Neural cell (in vitro differentiated cells): ENCODE results near the gene OBSCN. TPM values are rescaled to one million over a fixed set of nuclear protein-coding genes. Genes with fewer than 3 reads are reported as not detected.

Experiments
- H2AFZ ChIP-seq: fragments of 200-600, 300-800 bp; sonication (generic), shearing (Covaris generic); 2 replicates; pipeline ENCODE4 v1.6.0; 2014; ENCODE audit warnings: low read depth, mild to moderate bottlenecking, antibody characterized with exemption, low read length, moderate library complexity
- H3F3A ChIP-seq: fragments of 200-600 bp; shearing (Covaris generic); 2 replicates; pipeline ENCODE4 v1.6.1; 2016; ENCODE audit warnings: mild to moderate bottlenecking, moderate library complexity, mixed read lengths, antibody characterized with exemption, low read length; ENCODE audit not compliant: insufficient read depth, poor library complexity, severe bottlenecking
- H3K27ac ChIP-seq: fragments of 200-600, 300-800 bp; sonication (generic), shearing (Covaris generic); 2 replicates; pipeline ENCODE4 v1.5.1; 2014; ENCODE audit warnings: mild to moderate bottlenecking, low read length, moderate library complexity
- H3K27me3 ChIP-seq: fragments of 300-800, 200-600 bp; sonication (generic), shearing (Covaris generic); 2 replicates; pipeline ENCODE4 v1.6.0; 2014; ENCODE audit warnings: mild to moderate bottlenecking, low read depth, low read length, moderate library complexity; ENCODE audit not compliant: insufficient read depth
- H3K36me3 ChIP-seq: fragments of 300-800, 200-600 bp; sonication (generic), shearing (Covaris generic); 2 replicates; pipeline ENCODE4 v1.5.1; 2014; ENCODE audit warnings: mild to moderate bottlenecking, antibody characterized with exemption, low read length, moderate library complexity; ENCODE audit not compliant: insufficient read depth
- H3K4me2 ChIP-seq: fragments of 300-800, 200-600 bp; sonication (generic), shearing (Covaris generic); 2 replicates; pipeline ENCODE4 v1.6.0; 2014; ENCODE audit warnings: mild to moderate bottlenecking, low read length
- H3K4me3 ChIP-seq: fragments of 300-800, 200-600 bp; sonication (generic), shearing (Covaris generic); 2 replicates; pipeline ENCODE4 v1.5.1; 2014; ENCODE audit warnings: mild to moderate bottlenecking, low read length, moderate library complexity
- H3K79me2 ChIP-seq: fragments of 200-600 bp; shearing (Covaris generic); replicated peaks from 2 replicates; pipeline ENCODE4 v1.6.0; 2014; ENCODE audit warnings: mild to moderate bottlenecking, low read length, moderate library complexity; ENCODE audit not compliant: insufficient read depth
- H3K9ac ChIP-seq: fragments of 300-800, 200-600 bp; sonication (generic), shearing (Covaris generic); 2 replicates; pipeline ENCODE4 v1.6.1; 2016; ENCODE audit warnings: mild to moderate bottlenecking, low read length, mixed read lengths
- H3K9me2 ChIP-seq: fragments of 200-600 bp; shearing (Covaris generic); 2 replicates; pipeline ENCODE4 v1.6.1; 2016; ENCODE audit warnings: mild to moderate bottlenecking, low read length, mixed read lengths; ENCODE audit not compliant: insufficient read depth
- H3K9me3 ChIP-seq: fragments of 200-600, 300-800 bp; sonication (generic), shearing (Covaris generic); 2 replicates; pipeline ENCODE4 v1.6.1; 2016; ENCODE audit warnings: mild to moderate bottlenecking, mixed run types, low read length, moderate library complexity, mixed read lengths
- H4K20me1 ChIP-seq: fragments of 200-600 bp; shearing (Covaris generic); 2 replicates; pipeline ENCODE4 v1.6.1; 2016; ENCODE audit warnings: mild to moderate bottlenecking, mixed run types; ENCODE audit not compliant: insufficient read depth
- EP300 ChIP-seq: fragments of 450-650 bp; conservative IDR thresholded peaks from 2 replicates; pipeline ENCODE4 v1.6.1; 2014; ENCODE audit warnings: antibody characterized with exemption, mild to moderate bottlenecking, moderate library complexity; ENCODE audit not compliant: poor library complexity, severe bottlenecking
- EZH2 ChIP-seq: fragments of 200-600, 300-800 bp; shearing (Covaris generic), sonication (generic); IDR thresholded peaks from 2 replicates; pipeline ENCODE4 v1.6.1; 2014; ENCODE audit warnings: antibody characterized with exemption, low read length, borderline replicate concordance, mild to moderate bottlenecking; ENCODE audit not compliant: insufficient read depth, poor library complexity, severe bottlenecking
- MXI1 ChIP-seq: fragments of 450-650 bp; conservative IDR thresholded peaks from 2 replicates; pipeline ENCODE4 v1.6.1; 2014; ENCODE audit warnings: antibody characterized with exemption, mild to moderate bottlenecking; ENCODE audit not compliant: poor library complexity, severe bottlenecking
- POLR2AphosphoS5 ChIP-seq: IDR thresholded peaks from 2 replicates; pipeline ENCODE4 v1.6.1; 2012
- RAD21 ChIP-seq: fragments of 450-650 bp; conservative IDR thresholded peaks from 2 replicates; pipeline ENCODE4 v1.6.1; 2014; ENCODE audit warnings: antibody characterized with exemption, mild to moderate bottlenecking, moderate library complexity
- SMC3 ChIP-seq: fragments of 450-650 bp; conservative IDR thresholded peaks from 2 replicates; pipeline ENCODE4 v1.6.1; 2014; ENCODE audit warnings: antibody characterized with exemption, mild to moderate bottlenecking, moderate library complexity; ENCODE audit not compliant: poor library complexity
- TAF1 ChIP-seq: IDR thresholded peaks from 2 replicates; pipeline ENCODE4 v1.6.1; 2012; ENCODE audit warnings: low read depth
- polyA plus RNA-seq: library from polyadenylated mRNA; depleted of rRNA; stranded (reverse); fragments of >200 nt; gene quantifications from 2 replicates; pipeline ENCODE4 v1.2.3, GENCODE V29; 2014
- TF ChIP-seq, protein P1 (sequence below): fragments of 450-650 bp; IDR thresholded peaks from 2 replicates; pipeline ENCODE4 v1.5.1; 2014; ENCODE audit warnings: antibody characterized with exemption, mild to moderate bottlenecking, moderate library complexity; ENCODE audit not compliant: poor library complexity, severe bottlenecking
- TF ChIP-seq, protein P2 (sequence below): IDR thresholded peaks from 2 replicates; pipeline ENCODE4 v1.6.1; 2012; ENCODE audit warnings: borderline replicate concordance

Gene OBSCN
- polyA plus RNA-seq, 1 donor from 2014 or later: 7.2 TPM

DNA sequence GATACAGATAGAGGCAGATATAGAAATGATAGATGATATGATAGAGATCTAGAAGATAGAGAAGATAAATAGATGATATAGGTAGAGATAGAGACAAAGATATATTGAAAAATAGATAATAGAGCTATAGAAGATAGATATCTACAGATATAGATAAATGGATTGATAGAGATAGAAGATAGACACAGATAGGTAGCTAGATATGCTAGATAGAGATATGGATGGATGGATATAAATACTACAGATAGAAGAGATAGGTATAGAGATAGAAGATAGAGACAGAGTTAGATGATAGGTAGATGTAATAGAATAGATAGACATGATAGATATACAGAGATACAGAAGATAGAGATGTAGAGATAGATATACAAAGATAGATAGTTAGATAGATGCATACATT, 177.4 kb downstream of the OBSCN start:
- Histone ChIP-seq H2AFZ (no peak overlapping the region), H3K27me3 (peaks cover under 1% of the 10 kb centered on the region), H3K79me2 (no peaks in the 10 kb centered on the region), H3K9me3 (no peaks in the 10 kb centered on the region), H3F3A (no peaks in the 10 kb centered on the region), H3K9me2 (no peaks in the 10 kb centered on the region), H4K20me1 (no peaks in the 10 kb centered on the region), H3K36me3 (no peaks in the 10 kb centered on the region), H3K4me2 (no peak overlapping the region), H3K4me3 (no peak overlapping the region), H3K9ac (no peak overlapping the region), H3K27ac (no peak overlapping the region)
- TF ChIP-seq MXI1 (no peak), SMC3 (no peak), TAF1 (no peak), EZH2 (no peak), EP300 (no peak), RAD21 (no peak), POLR2AphosphoS5 (no peak)
- TF ChIP-seq, protein P1, sequence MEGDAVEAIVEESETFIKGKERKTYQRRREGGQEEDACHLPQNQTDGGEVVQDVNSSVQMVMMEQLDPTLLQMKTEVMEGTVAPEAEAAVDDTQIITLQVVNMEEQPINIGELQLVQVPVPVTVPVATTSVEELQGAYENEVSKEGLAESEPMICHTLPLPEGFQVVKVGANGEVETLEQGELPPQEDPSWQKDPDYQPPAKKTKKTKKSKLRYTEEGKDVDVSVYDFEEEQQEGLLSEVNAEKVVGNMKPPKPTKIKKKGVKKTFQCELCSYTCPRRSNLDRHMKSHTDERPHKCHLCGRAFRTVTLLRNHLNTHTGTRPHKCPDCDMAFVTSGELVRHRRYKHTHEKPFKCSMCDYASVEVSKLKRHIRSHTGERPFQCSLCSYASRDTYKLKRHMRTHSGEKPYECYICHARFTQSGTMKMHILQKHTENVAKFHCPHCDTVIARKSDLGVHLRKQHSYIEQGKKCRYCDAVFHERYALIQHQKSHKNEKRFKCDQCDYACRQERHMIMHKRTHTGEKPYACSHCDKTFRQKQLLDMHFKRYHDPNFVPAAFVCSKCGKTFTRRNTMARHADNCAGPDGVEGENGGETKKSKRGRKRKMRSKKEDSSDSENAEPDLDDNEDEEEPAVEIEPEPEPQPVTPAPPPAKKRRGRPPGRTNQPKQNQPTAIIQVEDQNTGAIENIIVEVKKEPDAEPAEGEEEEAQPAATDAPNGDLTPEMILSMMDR: no peak
- TF ChIP-seq, protein P2, sequence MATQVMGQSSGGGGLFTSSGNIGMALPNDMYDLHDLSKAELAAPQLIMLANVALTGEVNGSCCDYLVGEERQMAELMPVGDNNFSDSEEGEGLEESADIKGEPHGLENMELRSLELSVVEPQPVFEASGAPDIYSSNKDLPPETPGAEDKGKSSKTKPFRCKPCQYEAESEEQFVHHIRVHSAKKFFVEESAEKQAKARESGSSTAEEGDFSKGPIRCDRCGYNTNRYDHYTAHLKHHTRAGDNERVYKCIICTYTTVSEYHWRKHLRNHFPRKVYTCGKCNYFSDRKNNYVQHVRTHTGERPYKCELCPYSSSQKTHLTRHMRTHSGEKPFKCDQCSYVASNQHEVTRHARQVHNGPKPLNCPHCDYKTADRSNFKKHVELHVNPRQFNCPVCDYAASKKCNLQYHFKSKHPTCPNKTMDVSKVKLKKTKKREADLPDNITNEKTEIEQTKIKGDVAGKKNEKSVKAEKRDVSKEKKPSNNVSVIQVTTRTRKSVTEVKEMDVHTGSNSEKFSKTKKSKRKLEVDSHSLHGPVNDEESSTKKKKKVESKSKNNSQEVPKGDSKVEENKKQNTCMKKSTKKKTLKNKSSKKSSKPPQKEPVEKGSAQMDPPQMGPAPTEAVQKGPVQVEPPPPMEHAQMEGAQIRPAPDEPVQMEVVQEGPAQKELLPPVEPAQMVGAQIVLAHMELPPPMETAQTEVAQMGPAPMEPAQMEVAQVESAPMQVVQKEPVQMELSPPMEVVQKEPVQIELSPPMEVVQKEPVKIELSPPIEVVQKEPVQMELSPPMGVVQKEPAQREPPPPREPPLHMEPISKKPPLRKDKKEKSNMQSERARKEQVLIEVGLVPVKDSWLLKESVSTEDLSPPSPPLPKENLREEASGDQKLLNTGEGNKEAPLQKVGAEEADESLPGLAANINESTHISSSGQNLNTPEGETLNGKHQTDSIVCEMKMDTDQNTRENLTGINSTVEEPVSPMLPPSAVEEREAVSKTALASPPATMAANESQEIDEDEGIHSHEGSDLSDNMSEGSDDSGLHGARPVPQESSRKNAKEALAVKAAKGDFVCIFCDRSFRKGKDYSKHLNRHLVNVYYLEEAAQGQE: no peak

DNA sequence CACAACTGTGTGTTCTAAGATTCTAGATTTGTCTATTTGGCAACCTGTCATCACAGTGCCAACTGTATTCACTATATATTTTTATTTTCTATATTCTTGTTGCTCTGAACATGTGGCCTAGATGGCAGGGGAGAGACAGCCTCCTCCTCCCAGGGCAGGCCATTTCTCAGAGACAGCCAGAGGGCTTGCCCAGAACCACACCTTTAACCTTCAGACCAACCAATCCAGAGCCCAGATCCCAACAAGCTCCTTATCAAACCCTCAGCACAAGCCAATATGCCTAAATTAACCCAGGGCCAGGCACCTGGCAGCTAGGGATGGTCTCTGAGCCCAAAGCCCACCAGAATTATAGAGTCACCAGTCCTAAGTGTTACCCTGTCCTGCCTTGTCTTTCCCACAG, 179.5 kb downstream of the OBSCN start:
- Histone ChIP-seq H3F3A (no peaks in the 10 kb centered on the region), H2AFZ (no peak overlapping the region), H3K4me2 (no peak overlapping the region), H3K9ac (no peak overlapping the region), H3K4me3 (no peak overlapping the region), H3K36me3 (no peaks in the 10 kb centered on the region), H3K27ac (no peak overlapping the region), H3K9me3 (no peaks in the 10 kb centered on the region), H3K27me3 (no peaks in the 10 kb centered on the region), H3K9me2 (no peaks in the 10 kb centered on the region), H3K79me2 (no peaks in the 10 kb centered on the region), H4K20me1 (no peaks in the 10 kb centered on the region)
- TF ChIP-seq SMC3 (no peak), RAD21 (no peak), MXI1 (no peak), EZH2 (no peak), TAF1 (no peak), EP300 (no peak), POLR2AphosphoS5 (no peak)
- TF ChIP-seq, protein P1: no peak
- TF ChIP-seq, protein P2: no peak
